M059J (cell line): ENCODE measurements around the gene ZNF556. TPM values are rescaled to one million over a fixed set of nuclear protein-coding genes. Genes with fewer than 3 reads are reported as not detected.

Experiments
- DNase-seq: peaks from one replicate; pipeline ENCODE4 v3.0.0-alpha.2; 2012; ENCODE audit warnings: low read depth
- total RNA-seq: library from RNA; depleted of rRNA; stranded (reverse); fragments of >200 nt; shearing (Covaris generic); gene quantifications from 2 replicates; pipeline ENCODE4 v1.2.3, GENCODE V29; 2014; rRNA removed

ZNF556 gene
- total RNA-seq, 1 experiment from 2014 or later, result 0.52 TPM

- DNase-seq, result no peak
These were observed 38.9 kb downstream of the ZNF556 start for GRCh38 chr19:2905918-2906519.

- no peak for DNase-seq
These were observed 39.6 kb downstream of the ZNF556 start for GRCh38 chr19:2906631-2907195.

GRCh38 chr19:2912306-2912705 is 45.2 kb downstream of the ZNF556 start:
- DNase-seq, result no peak

DNA sequence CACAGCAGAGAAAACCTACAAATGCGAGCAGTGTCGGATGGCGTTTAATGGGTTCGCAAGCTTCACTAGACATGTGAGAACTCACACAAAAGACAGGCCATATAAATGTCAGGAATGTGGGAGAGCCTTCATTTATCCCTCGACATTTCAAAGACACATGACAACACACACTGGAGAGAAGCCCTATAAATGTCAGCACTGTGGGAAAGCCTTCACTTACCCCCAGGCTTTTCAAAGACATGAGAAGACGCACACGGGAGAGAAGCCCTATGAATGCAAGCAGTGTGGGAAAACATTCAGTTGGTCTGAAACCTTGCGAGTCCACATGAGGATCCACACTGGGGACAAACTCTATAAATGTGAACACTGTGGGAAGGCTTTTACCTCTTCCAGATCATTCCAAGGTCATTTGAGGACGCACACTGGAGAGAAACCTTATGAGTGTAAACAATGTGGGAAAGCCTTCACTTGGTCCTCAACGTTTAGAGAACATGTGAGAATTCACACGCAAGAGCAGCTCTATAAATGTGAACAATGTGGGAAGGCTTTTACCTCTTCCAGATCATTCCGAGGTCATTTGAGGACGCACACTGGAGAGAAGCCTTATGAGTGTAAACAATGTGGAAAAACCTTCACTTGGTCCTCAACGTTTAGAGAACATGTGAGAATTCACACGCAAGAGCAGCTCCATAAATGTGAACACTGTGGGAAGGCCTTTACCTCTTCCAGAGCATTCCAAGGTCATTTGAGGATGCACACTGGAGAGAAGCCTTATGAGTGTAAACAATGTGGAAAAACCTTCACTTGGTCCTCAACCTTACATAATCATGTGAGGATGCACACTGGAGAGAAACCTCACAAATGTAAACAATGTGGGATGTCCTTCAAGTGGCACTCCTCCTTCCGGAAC is 50.4 kb downstream of the ZNF556 start:
- DNase-seq, result no peak

GRCh38 chr19:2922987-2923386 is 55.9 kb downstream of the ZNF556 start:
- DNase-seq, result peak; percentile 20

- peak; percentile 34 for DNase-seq
These were observed 56.4 kb downstream of the ZNF556 start for GRCh38 chr19:2923510-2923909.

DNA sequence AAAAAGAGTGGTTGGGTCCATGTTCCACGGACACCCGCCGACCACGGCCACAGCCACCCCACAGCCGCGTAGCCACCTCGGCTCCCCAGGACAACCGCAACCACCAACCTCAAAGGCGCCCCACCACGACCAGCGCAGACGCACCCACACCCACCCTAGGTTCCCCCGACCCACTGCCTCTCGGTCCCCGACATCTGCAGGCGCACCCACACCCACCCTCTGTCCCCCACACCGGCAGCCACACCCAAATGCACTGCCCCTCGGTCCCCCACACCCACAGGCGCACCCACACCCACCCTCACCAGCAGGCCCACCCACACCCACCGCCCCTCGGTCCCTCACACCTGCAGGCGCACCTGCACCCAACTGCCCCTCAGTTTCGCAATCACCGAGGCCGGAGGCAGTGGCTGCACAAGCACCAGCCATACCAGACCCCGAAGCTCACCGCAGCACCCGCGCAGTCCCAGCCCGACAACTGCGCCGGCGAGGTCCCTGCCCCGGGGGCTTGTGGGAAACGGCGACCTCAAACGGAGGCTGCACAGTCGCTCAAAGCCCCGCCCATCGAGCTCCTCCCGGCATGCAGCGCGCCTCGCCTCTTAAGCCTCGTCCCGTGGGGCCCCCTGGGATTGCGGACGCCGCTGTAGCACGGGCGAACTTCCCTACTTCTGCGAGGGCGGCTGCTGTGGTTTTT is 59.4 kb downstream of the ZNF556 start:
- DNase-seq, result no peak

- no peak for DNase-seq
These were observed 59.9 kb downstream of the ZNF556 start for GRCh38 chr19:2927032-2927430.

Other genes with a start within 250 kb of the ZNF556 start
- gene GNG7, start 164.6 kb upstream of the ZNF556 start, total RNA-seq, result 0.12 TPM in 1 of 2 replicates, not detected in the other
- 1.2 and 1.6 TPM in 2 replicates for gene DIRAS1, start 146.0 kb upstream of the ZNF556 start, total RNA-seq
- gene SLC39A3, start 127.3 kb upstream of the ZNF556 start, total RNA-seq, result 73.7 and 80.4 TPM in 2 replicates
- 60.4 and 87.9 TPM in 2 replicates for gene SGTA, start 84.1 kb upstream of the ZNF556 start, total RNA-seq
- 61.7 and 134 TPM in 2 replicates for gene THOP1, start 81.8 kb upstream of the ZNF556 start, total RNA-seq
- 4.6 and 4.9 TPM in 2 replicates for gene ZNF554, start 47.5 kb upstream of the ZNF556 start, total RNA-seq
- 8.3 and 8.7 TPM in 2 replicates for gene ZNF555, start 25.9 kb upstream of the ZNF556 start, total RNA-seq
- gene ZNF57, start 33.6 kb downstream of the ZNF556 start, total RNA-seq, result 5.0 and 8.4 TPM in 2 replicates
- gene ZNF77, start 77.6 kb downstream of the ZNF556 start, total RNA-seq, result 4.9 and 7.6 TPM in 2 replicates
- 0.10 and 2.8 TPM in 2 replicates for gene TLE6, start 110.2 kb downstream of the ZNF556 start, total RNA-seq
- not detected in 2 replicates for gene TLE2, start 161.9 kb downstream of the ZNF556 start, total RNA-seq
- 186 and 200 TPM in 2 replicates for gene TLE5, start 195.2 kb downstream of the ZNF556 start, total RNA-seq
- gene GNA11, start 227.0 kb downstream of the ZNF556 start, total RNA-seq, result 38.0 and 69.7 TPM in 2 replicates